ENCODE results near the gene UROC1. TPM values are rescaled to one million over a fixed set of nuclear protein-coding genes. Genes with fewer than 3 reads are reported as not detected.

Gene UROC1
- total RNA-seq, 1 experiment from 2014 or later: not detected

GRCh38 chr3:126517986-126518778, 609 bp upstream of the UROC1 start:
- no peak for DNase-seq (ENCODE audit: low read depth)

- DNase-seq (ENCODE audit: low read depth): no peak
These were observed 660 bp downstream of the UROC1 start for GRCh38 chr3:126516936-126517290.

DNA sequence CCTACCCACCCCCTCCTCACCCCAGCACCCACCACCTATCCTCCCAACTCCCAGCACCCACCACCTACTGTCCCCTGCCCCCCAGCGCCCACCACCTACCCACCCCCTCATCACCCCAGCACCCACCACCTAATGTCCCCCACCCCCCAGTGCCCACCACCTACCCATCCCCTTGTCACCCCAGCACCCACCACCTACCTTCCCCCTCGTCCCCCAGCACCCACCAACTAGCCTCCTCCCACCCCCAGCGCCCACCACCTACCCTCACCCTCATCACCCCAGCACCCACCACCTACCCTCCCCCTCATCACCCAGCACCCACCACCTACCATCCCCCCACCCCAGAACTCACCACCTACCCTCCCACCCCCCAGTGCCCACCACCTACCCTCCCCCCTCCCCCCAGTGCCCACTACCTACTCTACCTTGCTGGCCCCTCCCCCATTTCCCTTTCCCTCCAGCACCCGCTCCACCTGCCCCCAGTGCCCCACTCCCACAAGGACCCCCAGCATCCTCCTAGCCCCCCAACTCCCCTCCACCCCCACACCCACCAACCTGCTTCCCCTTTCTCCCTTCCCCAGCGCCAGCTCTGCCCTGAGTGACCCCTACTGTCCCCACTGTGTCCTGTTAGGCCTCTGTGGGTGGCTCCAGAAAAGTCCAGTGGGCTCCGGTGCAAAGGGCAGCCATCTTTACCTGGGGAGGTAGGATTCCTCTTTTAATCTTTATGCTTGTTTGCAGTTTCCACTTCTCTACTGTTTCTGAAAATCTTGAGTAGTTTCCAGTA, 1.2 kb downstream of the UROC1 start:
- DNase-seq (ENCODE audit: low read depth): no peak

GRCh38 chr3:126515066-126515706, 2.4 kb downstream of the UROC1 start:
- DNase-seq (ENCODE audit: low read depth): no peak

DNA sequence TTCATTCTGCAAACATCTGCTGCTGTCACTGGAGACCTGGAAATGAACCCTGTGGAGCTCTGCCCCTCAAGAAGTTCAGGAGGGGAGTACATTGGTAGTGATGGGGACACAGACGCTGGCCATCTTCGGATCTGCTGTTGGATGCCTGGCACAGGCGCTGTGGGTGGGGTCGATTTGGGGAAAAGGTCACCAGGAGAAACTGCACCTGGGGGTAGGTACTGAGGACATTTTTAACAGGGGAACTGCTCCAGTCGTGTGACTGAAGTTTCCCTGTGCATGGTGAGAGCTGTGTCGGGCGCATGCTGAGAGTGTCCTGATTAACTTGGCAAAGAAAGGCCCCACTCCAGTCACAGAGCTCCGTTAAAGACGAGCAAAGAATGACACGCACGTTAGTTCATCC, 3.4 kb downstream of the UROC1 start:
- no peak for DNase-seq (ENCODE audit: low read depth)

DNA sequence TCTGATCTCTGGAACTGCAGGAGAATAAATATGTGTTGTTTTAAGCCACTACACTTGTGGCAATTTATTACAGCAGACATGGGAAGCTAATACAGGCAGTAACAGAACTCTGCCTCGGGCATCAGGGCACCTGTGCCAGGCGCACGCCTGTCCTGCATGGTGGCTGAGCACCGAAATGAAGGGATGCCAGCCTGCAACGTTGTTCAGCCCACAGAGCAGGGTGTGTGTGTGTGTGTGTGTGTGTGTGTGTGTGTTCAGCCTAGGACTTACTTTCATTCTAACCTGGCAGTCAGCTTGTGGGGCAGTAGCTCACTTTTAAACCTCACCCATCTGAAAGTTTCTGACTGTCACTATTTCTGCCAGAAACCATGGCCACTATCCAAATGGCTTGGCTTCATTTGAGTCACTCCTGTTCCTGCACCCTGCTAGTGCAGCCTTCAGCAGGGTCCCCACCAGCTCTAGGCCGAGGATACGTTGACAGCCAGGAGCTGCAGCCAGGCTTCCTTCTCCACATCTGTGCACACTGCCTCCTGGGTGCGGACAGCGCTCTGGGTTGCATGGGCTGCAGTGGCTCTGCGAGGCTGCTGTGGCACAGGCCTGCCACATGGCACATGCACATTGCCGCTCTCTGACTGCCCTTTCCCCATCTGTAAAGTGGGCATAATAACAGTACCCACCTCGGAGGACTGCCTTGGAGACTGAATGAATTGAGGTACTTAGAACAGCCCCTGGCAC, 4.5 kb downstream of the UROC1 start:
- no peak for DNase-seq (ENCODE audit: low read depth)

GRCh38 chr3:126512026-126512425, 5.5 kb downstream of the UROC1 start:
- no peak for DNase-seq (ENCODE audit: low read depth)

DNA sequence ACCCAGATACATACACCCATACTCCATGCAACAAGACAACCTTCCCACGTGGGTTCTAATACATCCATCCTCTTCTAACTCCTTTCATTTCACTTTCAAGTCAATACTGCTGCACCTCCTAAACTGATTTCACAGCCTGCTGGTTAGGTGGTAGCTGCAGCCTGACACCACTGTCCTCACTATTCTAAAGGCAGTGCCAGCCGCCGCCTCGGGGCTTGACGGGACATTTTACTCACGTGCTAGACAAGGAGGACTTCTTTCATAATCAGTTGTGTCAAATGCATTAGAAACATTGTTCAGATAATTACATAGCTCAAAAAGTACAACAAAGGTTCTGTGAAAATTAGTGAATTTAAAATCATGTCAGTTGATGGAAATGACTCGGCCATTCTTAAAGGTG, 6.3 kb downstream of the UROC1 start:
- no peak for DNase-seq (ENCODE audit: low read depth)

DNA sequence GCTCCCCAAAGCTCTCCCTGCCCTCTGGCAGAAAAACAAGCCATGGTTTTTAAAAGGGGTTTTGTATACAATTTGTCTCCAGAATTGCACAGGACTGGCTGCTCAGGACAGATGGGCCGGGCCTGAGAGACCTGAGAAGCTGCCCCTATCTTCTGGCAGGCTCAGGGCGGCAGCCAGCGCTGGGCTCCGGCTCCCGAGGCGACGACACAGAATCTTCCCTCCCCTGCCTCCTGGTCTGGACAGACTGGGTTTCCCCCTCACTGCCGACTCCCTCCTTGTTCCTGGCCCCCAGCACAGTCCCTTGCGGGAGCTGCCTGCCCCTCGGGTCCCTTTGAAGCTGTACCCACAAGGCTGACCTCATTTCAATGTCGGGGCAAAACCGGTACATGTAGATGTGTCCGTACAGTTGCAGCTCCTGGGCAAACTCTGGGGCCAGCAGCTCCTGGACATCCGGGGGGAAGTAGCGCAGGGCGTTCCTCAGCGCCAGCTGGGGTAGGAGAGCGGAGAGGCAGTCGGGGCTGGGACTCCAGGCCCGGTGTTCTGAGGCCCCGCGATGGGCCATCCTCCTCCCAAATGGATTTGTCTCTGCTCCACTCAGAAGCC, 7.2 kb downstream of the UROC1 start:
- DNase-seq (ENCODE audit: low read depth): no peak

- DNase-seq (ENCODE audit: low read depth): no peak
These were observed 7.8 kb downstream of the UROC1 start for GRCh38 chr3:126509597-126510307.

DNA sequence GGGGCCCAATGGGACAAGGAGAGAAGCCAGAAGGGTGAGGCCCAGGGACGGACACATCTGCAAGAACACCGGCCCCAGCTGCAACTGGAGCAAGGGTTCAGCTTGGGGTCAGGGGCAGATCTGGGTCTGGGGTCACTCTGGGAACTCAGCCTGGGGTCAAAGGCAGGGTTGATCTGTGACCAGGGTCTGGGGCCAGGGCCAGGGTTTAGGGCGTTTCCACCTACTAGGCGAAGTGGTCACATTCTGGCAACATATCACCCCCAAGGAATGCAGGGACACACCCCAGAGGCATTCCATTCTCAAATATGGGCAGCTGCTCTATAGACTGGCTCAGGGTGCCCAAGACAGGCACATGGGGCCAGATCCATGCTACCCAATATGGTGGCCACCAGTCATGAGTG, 9.0 kb downstream of the UROC1 start:
- peak; percentile 60 for DNase-seq (ENCODE audit: low read depth)

- no peak for DNase-seq (ENCODE audit: low read depth)
These were observed 9.7 kb downstream of the UROC1 start for GRCh38 chr3:126507886-126508285.

- no peak for DNase-seq (ENCODE audit: low read depth)
These were observed 13.9 kb downstream of the UROC1 start for GRCh38 chr3:126503701-126504100.

GRCh38 chr3:126502656-126503055, 14.9 kb downstream of the UROC1 start:
- no peak for DNase-seq (ENCODE audit: low read depth)

- DNase-seq (ENCODE audit: low read depth): no peak
These were observed 15.8 kb downstream of the UROC1 start for GRCh38 chr3:126501736-126502135.

DNA sequence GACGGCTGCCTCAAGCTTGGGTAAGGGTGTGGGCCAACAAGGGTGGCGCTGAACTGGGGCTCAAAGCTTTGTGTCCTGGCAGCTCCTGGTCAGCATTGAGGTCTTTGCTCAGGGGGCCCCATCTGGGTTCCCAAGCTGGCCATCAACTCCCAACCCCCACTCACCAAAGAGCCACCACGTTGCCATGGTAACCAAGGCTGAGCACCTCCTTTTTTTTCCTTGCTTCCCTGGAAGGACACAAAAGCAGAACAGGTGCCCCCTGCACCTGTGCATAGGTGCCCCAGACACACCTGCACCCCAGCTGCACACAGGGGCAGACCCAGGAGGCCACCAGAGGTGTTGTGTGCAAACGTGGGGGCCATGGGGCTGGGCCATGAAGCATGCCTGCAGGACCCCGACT, 16.5 kb downstream of the UROC1 start:
- no peak for DNase-seq (ENCODE audit: low read depth)

- no peak for DNase-seq (ENCODE audit: low read depth)
These were observed 17.6 kb downstream of the UROC1 start for GRCh38 chr3:126500016-126500415.

DNA sequence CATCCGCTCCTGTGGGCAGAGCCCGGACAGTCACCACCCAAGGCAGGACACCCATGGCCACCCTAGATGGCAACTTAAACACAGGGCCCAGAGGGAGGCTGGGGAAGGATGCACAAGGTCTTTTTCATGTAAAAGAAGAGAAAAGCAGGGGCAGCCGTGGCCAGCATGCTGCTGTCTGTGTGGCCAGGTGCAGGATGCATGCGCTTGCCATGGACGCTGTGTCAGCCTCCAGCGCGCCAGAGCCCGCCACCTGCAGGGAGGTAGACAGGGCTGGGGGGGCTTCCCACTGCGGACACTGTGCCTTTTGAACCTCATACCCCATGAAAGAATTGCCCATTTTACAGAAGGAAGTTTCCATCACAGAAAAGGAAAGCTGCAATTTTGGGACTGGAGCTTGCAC, 18.2 kb downstream of the UROC1 start:
- DNase-seq (ENCODE audit: low read depth): no peak

DNA sequence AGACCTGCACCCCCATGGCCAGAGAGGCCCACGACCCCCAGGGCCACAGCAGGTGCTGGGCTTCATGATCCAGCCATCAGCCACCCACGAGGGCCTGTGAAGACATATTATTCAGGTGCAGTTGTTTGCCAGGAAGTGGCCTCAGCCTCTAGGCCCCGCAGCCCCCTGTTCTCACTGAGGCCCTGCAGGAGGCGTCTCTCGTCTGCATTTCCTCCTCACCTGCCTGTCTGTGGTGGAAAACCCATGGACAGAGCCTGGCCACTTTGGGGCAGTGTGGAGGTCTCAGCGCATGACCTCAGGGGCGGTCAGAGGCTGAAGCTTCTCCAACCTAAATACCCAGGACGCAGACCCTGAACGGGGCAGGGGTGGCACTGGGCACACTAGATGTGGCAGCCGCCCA, 18.6 kb downstream of the UROC1 start:
- no peak for DNase-seq (ENCODE audit: low read depth)

DNA sequence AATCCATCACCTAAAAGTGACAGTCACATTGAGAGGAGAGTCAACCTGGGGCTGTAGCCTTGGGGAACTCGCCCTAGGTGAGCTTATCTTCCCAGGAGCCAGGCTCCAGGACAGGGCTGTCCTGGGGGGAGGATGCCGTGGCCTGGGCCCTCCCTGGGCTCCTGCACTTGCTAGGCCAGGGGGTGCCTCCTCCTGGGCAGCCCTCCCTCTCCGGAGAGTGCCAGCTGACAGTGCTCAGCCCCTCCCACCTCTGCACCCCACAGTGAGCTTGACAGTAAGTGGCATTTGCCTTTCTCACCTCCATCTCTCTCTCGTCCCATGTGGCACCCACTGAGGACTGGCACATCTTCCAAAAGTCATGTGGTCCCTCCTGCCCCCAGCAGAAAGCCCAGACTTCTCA, 19.1 kb downstream of the UROC1 start:
- no peak for DNase-seq (ENCODE audit: low read depth)

GRCh38 chr3:126497956-126498355, 19.6 kb downstream of the UROC1 start:
- no peak for DNase-seq (ENCODE audit: low read depth)
